ENCODE results near the gene MSX1. TPM values are rescaled to one million over a fixed set of nuclear protein-coding genes. Genes with fewer than 3 reads are reported as not detected.
A peak's percentile ranks its signal among the peaks of the same experiment; 100 is the strongest.

Gene MSX1
- total RNA-seq, result 31.4 TPM

GRCh38 chr4:4859325-4859798 is at the start of gene MSX1:
TSS of gene MSX1 (plus strand) at chr4:4859665. CDS start at chr4:4859900, 235 bp downstream.
- Histone ChIP-seq H3K36me3 (peaks cover 0 to 8% of the 10 kb centered on the region in 2 donors), H3K27me3 (peaks cover 5% of the 10 kb centered on the region), H3K4me1 (peaks cover 40% of the 10 kb centered on the region), H3K9me3 (no peaks in the 10 kb centered on the region), H3K4me3 (peak within 1 kb of the TSS; percentile 70 to 80), H3K27ac (peak within 1 kb of the TSS; percentile 79)
- DNase-seq (ENCODE audit: extremely low spot score in 2 of 2), result no peak
- peak; percentile 19 to 85 for TF ChIP-seq POLR2AphosphoS5 (IDR thresholded peaks at IDR 0.05; ENCODE audit: insufficient read depth in 1 of 2, low read depth in 1 of 2)
- TF ChIP-seq POLR2A (IDR thresholded peaks at IDR 0.05), result peak; percentile 73 to 97
- no peak for TF ChIP-seq CTCF (IDR thresholded peaks at IDR 0.05)
- intact Hi-C loops (cut with DNase I), result loop anchor here (10.0 kb wide), 1 partner anchor 365 kb away; no protein-coding TSS in a partner anchor

GRCh38 chr4:4810092-4810774 is 49.2 kb upstream of the MSX1 start:
- no peak overlapping the region for H3K4me3 ChIP-seq
- no peaks in the 10 kb centered on the region for H3K36me3 ChIP-seq
- H3K4me1 ChIP-seq, result no peaks in the 10 kb centered on the region
- intact Hi-C loops (cut with DNase I), result no loop called here
- H3K27me3 ChIP-seq, result no peaks in the 10 kb centered on the region
- no peaks in the 10 kb centered on the region for H3K9me3 ChIP-seq
- no peak for TF ChIP-seq CTCF (IDR thresholded peaks at IDR 0.05)
- no peak for TF ChIP-seq POLR2AphosphoS5 (IDR thresholded peaks at IDR 0.05; ENCODE audit: insufficient read depth in 1 of 2, low read depth in 1 of 2)
- no peak for TF ChIP-seq POLR2A (IDR thresholded peaks at IDR 0.05)
- H3K27ac ChIP-seq, result no peak overlapping the region
- DNase-seq (ENCODE audit: extremely low spot score in 2 of 2), result no peak

- H3K27me3 ChIP-seq, result no peaks in the 10 kb centered on the region
- no peaks in the 10 kb centered on the region for H3K4me1 ChIP-seq
- DNase-seq (ENCODE audit: extremely low spot score in 2 of 2), result no peak
- H3K36me3 ChIP-seq, result no peaks in the 10 kb centered on the region
- no peak overlapping the region for H3K4me3 ChIP-seq
- TF ChIP-seq POLR2AphosphoS5 (IDR thresholded peaks at IDR 0.05; ENCODE audit: insufficient read depth in 1 of 2, low read depth in 1 of 2), result no peak
- TF ChIP-seq POLR2A (IDR thresholded peaks at IDR 0.05), result no peak
- no peak for TF ChIP-seq CTCF (IDR thresholded peaks at IDR 0.05)
- no peaks in the 10 kb centered on the region for H3K9me3 ChIP-seq
- no peak overlapping the region for H3K27ac ChIP-seq
- intact Hi-C loops (cut with DNase I), result no loop called here
These were observed 48.7 kb upstream of the MSX1 start for GRCh38 chr4:4810778-4811177.

GRCh38 chr4:4812145-4812794 is 47.2 kb upstream of the MSX1 start:
- H3K4me1 ChIP-seq, result no peaks in the 10 kb centered on the region
- H3K4me3 ChIP-seq, result no peak overlapping the region
- no peak overlapping the region for H3K27ac ChIP-seq
- no peak for TF ChIP-seq POLR2AphosphoS5 (IDR thresholded peaks at IDR 0.05; ENCODE audit: insufficient read depth in 1 of 2, low read depth in 1 of 2)
- TF ChIP-seq POLR2A (IDR thresholded peaks at IDR 0.05), result no peak
- no peak for TF ChIP-seq CTCF (IDR thresholded peaks at IDR 0.05)
- no peak for DNase-seq (ENCODE audit: extremely low spot score in 2 of 2)
- H3K27me3 ChIP-seq, result no peaks in the 10 kb centered on the region
- no peaks in the 10 kb centered on the region for H3K36me3 ChIP-seq
- no peaks in the 10 kb centered on the region for H3K9me3 ChIP-seq
- intact Hi-C loops (cut with DNase I), result no loop called here
